OCI-LY1 (cell line): Measurements from ENCODE around the gene UBE2Q1.
A peak's percentile ranks its signal among the peaks of the same experiment; 100 is the strongest.

Source experiments
- H2AFZ ChIP-seq: fragments of 200-600 bp; sonication (generic), shearing (Covaris generic); 2 replicates; pipeline ENCODE4 v1.6.0; 2014; ENCODE audit warnings: antibody characterized with exemption, mild to moderate bottlenecking, low read length
- H3F3A ChIP-seq: fragments of 200-600 bp; sonication (generic), shearing (Covaris generic); 2 replicates; pipeline ENCODE4 v1.6.0; 2014; ENCODE audit warnings: mild to moderate bottlenecking, antibody characterized with exemption, low read length, moderate library complexity; ENCODE audit not compliant: insufficient read depth
- H3K27ac ChIP-seq: fragments of 200-600 bp; sonication (generic); 2 replicates; pipeline ENCODE4 v1.5.1; 2014; ENCODE audit warnings: low read length, mixed run types, mild to moderate bottlenecking, low read depth; ENCODE audit not compliant: poor library complexity, severe bottlenecking
- H3K27me3 ChIP-seq: fragments of 200-600 bp; sonication (generic); 2 replicates; pipeline ENCODE4 v1.6.0; 2014; ENCODE audit warnings: antibody characterized with exemption, mild to moderate bottlenecking, low read length, moderate library complexity; ENCODE audit not compliant: insufficient read depth
- H3K36me3 ChIP-seq: fragments of 200-600 bp; sonication (generic); 2 replicates; pipeline ENCODE4 v1.6.1; 2014; ENCODE audit warnings: mild to moderate bottlenecking, antibody characterized with exemption, low read length, moderate library complexity, mixed read lengths; ENCODE audit not compliant: insufficient read depth
- H3K4me1 ChIP-seq: fragments of 200-600 bp; sonication (generic); 2 replicates; pipeline ENCODE4 v1.5.1; 2014; ENCODE audit warnings: mild to moderate bottlenecking, low read length, moderate library complexity; ENCODE audit not compliant: insufficient read depth, severe bottlenecking
- H3K4me2 ChIP-seq: fragments of 200-600 bp; sonication (generic), shearing (Covaris generic); 2 replicates; pipeline ENCODE4 v1.6.1; 2014; ENCODE audit warnings: low read length
- H3K4me3 ChIP-seq: fragments of 200-600 bp; sonication (generic); 2 replicates; pipeline ENCODE4 v1.5.1; 2014; ENCODE audit warnings: low read length, low read depth, mild to moderate bottlenecking, mixed read lengths; ENCODE audit not compliant: poor library complexity, severe bottlenecking
- H3K79me2 ChIP-seq: fragments of 200-600 bp; shearing (Covaris generic); 2 replicates; pipeline ENCODE4 v1.6.1; 2016; ENCODE audit warnings: mixed run types, low read length, mixed read lengths; ENCODE audit not compliant: insufficient read depth
- H3K9ac ChIP-seq: fragments of 200-600 bp; sonication (generic), shearing (Covaris generic); 2 replicates; pipeline ENCODE4 v1.6.1; 2014; ENCODE audit warnings: mild to moderate bottlenecking, low read length, mixed read lengths
- H3K9me2 ChIP-seq: fragments of 200-600 bp; sonication (generic), shearing (Covaris generic); 2 replicates; pipeline ENCODE4 v1.6.1; 2014; ENCODE audit warnings: low read depth, mild to moderate bottlenecking, low read length, mixed read lengths
- H3K9me3 ChIP-seq: fragments of 200-600 bp; shearing (Covaris generic); 2 replicates; pipeline ENCODE4 v1.6.1; 2014; ENCODE audit warnings: low read length, mixed read lengths
- H4K20me1 ChIP-seq: fragments of 200-600 bp; sonication (generic), shearing (Covaris generic); 2 replicates; pipeline ENCODE4 v1.6.0; 2016; ENCODE audit warnings: mild to moderate bottlenecking, low read length; ENCODE audit not compliant: insufficient read depth
- EZH2 ChIP-seq: fragments of 200-600 bp; sonication (generic), shearing (Covaris generic); IDR thresholded peaks from 2 replicates; pipeline ENCODE4 v1.8.0; 2017; ENCODE audit warnings: borderline replicate concordance, mixed run types, mild to moderate bottlenecking, antibody characterized with exemption, low read length, moderate library complexity, mixed read lengths
- TF ChIP-seq, protein P1 (sequence below): fragments of 200-600 bp; sonication (generic), shearing (Covaris generic); IDR thresholded peaks from 2 replicates; pipeline ENCODE4 v1.5.1; 2017; ENCODE audit warnings: mild to moderate bottlenecking, antibody characterized with exemption, low read length, moderate library complexity, mixed read lengths

UBE2Q1 gene

DNA sequence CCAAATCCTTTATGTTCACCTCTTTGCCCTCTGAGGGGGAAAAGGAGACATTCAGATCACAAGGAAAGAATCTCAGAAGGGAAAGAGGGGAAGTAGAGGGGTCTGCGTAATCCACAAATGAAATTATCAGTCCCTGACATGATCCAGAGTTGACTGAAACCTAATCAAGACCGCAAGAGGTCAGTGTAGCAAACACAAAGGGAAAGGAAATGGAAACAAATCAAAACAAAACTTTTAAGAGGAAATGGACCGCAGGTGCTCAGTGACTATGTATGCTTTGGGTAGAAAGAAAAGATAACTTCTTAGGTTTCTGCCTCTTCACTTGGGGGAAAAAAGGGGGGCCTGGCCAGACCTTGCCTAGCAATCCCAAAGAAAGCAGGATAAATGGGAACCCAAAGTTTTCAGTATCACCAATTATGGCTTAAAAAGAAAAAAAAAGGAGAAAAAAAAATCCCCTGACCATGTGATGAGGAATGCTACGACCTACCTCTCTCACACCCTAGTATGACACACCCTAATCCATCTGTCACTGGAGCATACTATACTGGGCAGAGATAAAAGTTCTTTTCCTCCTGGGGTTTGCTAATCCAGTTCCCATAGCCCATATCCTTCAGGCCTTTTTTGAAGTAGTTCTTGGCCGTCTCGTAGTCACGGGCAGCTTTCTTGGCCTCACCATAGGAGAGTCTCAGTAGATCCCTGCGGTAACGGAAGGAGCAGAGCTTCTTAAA lies 26.0 kb upstream of the UBE2Q1 start:
- H3K4me2 ChIP-seq: no peak overlapping the region
- peak overlapping the region; percentile 37 for H3K27ac ChIP-seq
- no peak overlapping the region for H2AFZ ChIP-seq
- 0 out of 2 replicates have a peak, but pooled peaks cover 3% of the 10 kb centered on the region for H3F3A ChIP-seq
- TF ChIP-seq, protein P1, sequence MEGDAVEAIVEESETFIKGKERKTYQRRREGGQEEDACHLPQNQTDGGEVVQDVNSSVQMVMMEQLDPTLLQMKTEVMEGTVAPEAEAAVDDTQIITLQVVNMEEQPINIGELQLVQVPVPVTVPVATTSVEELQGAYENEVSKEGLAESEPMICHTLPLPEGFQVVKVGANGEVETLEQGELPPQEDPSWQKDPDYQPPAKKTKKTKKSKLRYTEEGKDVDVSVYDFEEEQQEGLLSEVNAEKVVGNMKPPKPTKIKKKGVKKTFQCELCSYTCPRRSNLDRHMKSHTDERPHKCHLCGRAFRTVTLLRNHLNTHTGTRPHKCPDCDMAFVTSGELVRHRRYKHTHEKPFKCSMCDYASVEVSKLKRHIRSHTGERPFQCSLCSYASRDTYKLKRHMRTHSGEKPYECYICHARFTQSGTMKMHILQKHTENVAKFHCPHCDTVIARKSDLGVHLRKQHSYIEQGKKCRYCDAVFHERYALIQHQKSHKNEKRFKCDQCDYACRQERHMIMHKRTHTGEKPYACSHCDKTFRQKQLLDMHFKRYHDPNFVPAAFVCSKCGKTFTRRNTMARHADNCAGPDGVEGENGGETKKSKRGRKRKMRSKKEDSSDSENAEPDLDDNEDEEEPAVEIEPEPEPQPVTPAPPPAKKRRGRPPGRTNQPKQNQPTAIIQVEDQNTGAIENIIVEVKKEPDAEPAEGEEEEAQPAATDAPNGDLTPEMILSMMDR: peak; percentile 39; the same call in 1 of the 2 replicates
- TF ChIP-seq EZH2: no peak
- no peak overlapping the region for H3K9ac ChIP-seq
- no peaks in the 10 kb centered on the region for H3K79me2 ChIP-seq
- H4K20me1 ChIP-seq: no peaks in the 10 kb centered on the region
- H3K9me2 ChIP-seq: no peaks in the 10 kb centered on the region
- peaks cover 11% of the 10 kb centered on the region for H3K4me1 ChIP-seq
- no peaks in the 10 kb centered on the region for H3K9me3 ChIP-seq
- H3K27me3 ChIP-seq: no peaks in the 10 kb centered on the region
- no peak overlapping the region for H3K4me3 ChIP-seq
- peaks cover 98% of the 10 kb centered on the region for H3K36me3 ChIP-seq

DNA sequence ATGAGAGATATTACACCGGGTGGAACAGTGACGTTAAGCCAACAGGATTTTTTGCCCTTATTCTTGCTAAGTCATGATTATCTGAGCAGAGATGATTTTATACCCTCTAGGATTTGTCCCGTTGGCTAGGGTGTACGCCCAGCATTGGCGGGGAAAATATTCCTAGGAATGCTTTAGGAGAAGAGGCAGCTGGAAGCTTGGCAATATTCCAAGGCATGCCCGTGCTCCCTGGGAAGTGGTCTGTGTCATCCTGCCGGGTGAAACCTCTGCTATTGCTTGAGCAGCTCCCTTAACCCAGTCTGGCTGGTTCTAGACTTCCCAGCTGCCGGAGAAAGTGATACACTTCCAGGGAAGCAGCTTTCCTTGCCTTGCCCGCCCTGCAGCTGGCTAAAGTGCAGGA lies 25.3 kb upstream of the UBE2Q1 start:
- Histone ChIP-seq H3F3A (0 out of 2 replicates have a peak, but pooled peaks cover 3% of the 10 kb centered on the region), H3K4me2 (no peak overlapping the region), H3K4me3 (no peak overlapping the region), H3K4me1 (peaks cover 11% of the 10 kb centered on the region), H3K9me2 (no peaks in the 10 kb centered on the region), H3K9me3 (no peaks in the 10 kb centered on the region), H3K27me3 (no peaks in the 10 kb centered on the region), H4K20me1 (no peaks in the 10 kb centered on the region), H3K79me2 (no peaks in the 10 kb centered on the region), H2AFZ (no peak overlapping the region), H3K9ac (no peak overlapping the region), H3K27ac (no peak overlapping the region), H3K36me3 (peaks cover 98% of the 10 kb centered on the region)
- TF ChIP-seq, protein P1: no peak
- no peak for TF ChIP-seq EZH2

DNA sequence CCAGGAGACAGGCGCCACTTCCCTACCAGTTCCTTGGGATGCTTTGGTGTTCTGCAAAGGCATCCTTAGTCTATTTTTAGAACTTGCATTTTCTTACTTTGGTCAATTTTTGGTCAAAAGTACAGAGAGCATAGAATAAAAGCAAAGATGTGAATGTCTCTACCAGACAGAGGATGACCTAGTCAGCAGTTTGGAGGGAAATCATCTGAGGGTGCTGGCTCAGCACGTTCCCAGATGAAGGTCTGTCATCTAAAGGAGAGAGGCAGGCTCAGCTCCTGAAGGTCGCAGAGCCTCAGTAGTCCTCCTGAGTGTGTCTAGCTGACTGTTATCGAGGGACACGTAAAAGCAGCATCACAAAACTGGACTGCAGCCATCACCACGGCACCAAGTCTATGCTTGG lies 24.4 kb upstream of the UBE2Q1 start:
- Histone ChIP-seq H3K4me2 (no peak overlapping the region), H3K27ac (no peak overlapping the region), H3K79me2 (no peaks in the 10 kb centered on the region), H2AFZ (no peak overlapping the region), H3K9ac (no peak overlapping the region), H3K36me3 (peaks cover 98% of the 10 kb centered on the region), H3K4me1 (peaks cover 11% of the 10 kb centered on the region), H3K27me3 (no peaks in the 10 kb centered on the region), H4K20me1 (no peaks in the 10 kb centered on the region), H3K9me2 (no peaks in the 10 kb centered on the region), H3K9me3 (no peaks in the 10 kb centered on the region), H3K4me3 (no peak overlapping the region), H3F3A (0 out of 2 replicates have a peak, but pooled peaks cover 3% of the 10 kb centered on the region)
- no peak for TF ChIP-seq EZH2
- TF ChIP-seq, protein P1: no peak
